Measurements from ENCODE around the gene GPR149.
"Not testable (repeated sequence)": the region's sequence is repeated elsewhere in the genome, so short reads cannot be mapped to it uniquely, and the experiment has no call there.

GPR149 gene, protein sequence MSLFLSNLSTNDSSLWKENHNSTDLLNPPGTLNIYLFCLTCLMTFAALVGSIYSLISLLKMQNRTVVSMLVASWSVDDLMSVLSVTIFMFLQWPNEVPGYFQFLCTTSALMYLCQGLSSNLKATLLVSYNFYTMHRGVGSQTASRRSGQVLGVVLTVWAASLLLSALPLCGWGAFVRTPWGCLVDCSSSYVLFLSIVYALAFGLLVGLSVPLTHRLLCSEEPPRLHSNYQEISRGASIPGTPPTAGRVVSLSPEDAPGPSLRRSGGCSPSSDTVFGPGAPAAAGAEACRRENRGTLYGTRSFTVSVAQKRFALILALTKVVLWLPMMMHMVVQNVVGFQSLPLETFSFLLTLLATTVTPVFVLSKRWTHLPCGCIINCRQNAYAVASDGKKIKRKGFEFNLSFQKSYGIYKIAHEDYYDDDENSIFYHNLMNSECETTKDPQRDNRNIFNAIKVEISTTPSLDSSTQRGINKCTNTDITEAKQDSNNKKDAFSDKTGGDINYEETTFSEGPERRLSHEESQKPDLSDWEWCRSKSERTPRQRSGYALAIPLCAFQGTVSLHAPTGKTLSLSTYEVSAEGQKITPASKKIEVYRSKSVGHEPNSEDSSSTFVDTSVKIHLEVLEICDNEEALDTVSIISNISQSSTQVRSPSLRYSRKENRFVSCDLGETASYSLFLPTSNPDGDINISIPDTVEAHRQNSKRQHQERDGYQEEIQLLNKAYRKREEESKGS

DNA sequence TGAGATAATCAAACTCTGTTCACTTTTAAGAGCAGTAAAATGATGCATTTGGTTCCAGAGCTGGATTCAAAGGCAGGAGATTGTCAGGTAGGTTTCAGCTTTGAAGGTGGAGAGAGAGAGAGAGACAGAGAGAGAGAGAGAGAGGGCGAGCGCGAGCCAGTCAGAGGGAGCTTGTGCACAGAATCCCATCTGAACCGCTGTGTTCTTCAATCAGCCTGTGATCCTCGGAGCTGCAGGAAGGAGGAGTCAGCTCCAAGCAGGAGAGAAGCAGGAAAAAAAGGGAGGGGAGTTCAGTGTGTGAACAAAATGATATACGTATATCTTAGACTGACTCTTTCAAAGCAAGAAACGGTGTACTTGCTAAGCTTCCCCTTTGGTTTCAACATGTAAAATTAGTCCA is at the start of gene GPR149:
Gene GPR149, minus strand, starts transcription at position 177 of the 400 bp plus-strand sequence. CDS start 575 bp downstream, outside the sequence.
- in situ Hi-C loops (cut with MboI; ENCODE audit: low sequenced_read_pairs) = no loop called here

DNA sequence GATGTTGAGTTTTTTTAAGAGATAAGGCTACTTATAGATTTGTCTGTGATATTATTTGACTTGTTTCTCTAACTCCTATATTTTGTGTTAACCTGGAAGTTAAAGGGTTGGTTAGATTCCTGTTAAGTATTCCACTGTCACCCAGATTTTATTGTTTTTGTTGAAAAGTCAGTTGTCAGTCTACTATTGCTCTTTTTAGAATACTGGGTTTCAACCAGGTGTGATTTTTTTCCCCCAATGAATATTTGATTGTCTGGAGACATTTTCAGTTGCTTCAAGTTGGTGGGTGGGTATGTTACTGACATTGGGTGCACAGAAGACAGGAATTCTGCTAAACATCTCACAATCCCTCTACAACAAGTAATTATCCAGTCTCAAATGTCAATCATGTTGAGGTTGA is 43.8 kb upstream of the GPR149 start:
- in situ Hi-C loops (cut with MboI; ENCODE audit: low sequenced_read_pairs) = no loop called here

DNA sequence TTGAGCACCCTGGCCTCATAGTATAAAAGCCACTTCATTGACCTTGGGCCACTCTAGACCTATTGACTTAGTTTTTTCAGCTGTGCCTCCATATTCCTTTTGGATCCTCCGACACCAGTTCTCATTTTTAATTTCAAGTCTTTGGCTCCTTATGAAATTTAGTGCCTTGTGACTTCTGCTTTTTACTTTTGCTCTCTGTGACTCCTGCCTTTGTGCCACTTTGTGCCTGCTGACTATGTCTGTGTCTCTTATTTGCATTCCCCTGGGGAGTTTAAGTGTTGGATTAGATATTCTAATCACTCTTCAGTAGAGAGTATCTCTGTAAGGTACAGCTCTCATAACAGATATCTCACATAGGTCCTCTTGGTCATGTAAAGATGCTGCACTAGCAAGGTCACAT is 39.6 kb upstream of the GPR149 start:
- in situ Hi-C loops (cut with MboI; ENCODE audit: low sequenced_read_pairs) = no loop called here

DNA sequence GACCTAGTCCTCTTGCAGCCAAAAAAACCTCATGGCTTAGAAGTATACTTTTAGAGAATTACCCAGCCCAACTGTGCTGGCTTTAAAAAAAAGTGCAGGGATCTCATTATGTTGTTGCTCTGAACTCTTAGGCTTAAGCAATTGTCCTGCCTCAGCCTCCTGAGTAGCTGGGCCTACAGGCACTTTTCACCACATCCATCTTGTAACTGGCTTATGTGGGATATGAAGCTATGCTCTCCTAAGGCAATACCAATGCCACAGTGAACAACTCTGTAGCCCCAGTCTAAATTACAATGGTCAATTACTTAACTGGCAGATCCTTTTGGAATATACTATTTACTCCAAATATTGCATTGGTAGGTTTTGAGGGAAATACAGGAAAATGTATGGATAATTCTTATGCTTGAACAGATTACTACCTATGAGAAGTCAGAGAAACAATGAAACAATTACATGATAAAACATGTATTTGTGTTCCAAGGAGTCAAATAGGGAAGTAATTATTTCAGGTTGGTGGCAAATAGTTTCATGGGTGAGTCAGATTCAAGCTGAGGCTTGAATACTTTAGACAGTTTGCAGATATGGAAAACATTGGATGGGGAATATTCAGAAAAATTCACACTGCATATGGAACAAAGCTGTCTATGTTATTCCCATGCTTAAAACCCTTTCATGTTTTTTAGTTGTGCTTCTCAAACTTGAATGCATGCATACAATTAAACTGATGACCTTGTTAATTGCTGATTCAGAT is 34.6 kb upstream of the GPR149 start:
- in situ Hi-C loops (cut with MboI; ENCODE audit: low sequenced_read_pairs) = no loop called here

DNA sequence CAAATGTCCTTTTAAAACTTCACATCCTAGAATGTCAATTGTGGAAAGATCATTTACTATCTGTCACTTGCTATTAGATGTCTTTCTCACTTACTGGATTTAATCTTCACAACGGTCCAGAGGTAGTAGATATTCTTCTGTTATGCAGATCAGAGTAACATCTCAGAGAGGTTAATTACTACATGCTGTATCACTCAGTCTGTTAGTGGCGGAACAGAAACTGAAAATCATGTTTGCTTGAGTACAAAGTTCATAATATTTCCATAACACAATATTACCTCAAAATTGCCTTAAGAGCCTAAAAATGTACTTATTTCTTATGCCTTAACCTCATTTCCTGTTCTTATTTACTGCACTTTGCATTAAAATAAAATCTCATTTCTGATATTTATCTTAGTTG is 28.6 kb upstream of the GPR149 start:
- in situ Hi-C loops (cut with MboI; ENCODE audit: low sequenced_read_pairs) = no loop called here

DNA sequence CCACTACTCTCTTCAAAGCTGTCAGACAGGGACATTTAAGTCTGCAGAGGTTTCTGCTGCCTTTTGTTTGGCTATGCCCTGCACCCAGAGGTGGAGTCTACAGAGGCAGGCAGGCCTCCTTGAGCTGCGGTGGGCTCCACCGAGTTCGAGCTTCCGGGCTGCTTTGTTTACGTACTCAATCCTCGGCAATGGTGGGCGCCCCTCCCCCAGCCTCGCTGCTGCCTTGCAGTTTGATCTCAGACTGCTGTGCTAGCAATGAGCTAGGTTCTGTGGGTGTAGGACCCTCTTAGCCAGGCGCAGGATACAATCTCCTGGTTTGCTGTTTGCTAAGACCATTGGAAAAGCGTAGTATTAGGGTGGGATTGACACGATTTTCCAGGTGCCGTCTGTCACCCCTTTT is 9.1 kb upstream of the GPR149 start:
- in situ Hi-C loops (cut with MboI; ENCODE audit: low sequenced_read_pairs) = not testable (repeated sequence)

DNA sequence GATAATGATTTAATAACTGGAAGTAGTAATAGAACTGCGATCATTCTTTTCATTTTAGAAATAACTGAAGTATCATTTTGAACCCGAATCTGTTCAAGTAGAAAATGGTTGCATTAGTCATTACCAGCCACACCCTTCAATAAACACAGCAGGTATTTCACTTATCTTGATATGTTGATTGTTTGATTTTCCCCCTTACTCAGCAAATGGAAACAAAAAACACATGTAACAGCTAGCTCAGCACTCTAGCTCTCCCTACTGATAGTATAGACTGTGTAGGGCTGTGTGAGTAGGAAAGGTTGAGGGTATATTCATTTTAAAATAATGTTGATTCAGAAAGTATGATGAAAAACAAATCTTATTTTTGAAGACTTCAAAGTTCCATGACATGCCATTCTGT is 1.1 kb upstream of the GPR149 start:
- in situ Hi-C loops (cut with MboI; ENCODE audit: low sequenced_read_pairs) = no loop called here

DNA sequence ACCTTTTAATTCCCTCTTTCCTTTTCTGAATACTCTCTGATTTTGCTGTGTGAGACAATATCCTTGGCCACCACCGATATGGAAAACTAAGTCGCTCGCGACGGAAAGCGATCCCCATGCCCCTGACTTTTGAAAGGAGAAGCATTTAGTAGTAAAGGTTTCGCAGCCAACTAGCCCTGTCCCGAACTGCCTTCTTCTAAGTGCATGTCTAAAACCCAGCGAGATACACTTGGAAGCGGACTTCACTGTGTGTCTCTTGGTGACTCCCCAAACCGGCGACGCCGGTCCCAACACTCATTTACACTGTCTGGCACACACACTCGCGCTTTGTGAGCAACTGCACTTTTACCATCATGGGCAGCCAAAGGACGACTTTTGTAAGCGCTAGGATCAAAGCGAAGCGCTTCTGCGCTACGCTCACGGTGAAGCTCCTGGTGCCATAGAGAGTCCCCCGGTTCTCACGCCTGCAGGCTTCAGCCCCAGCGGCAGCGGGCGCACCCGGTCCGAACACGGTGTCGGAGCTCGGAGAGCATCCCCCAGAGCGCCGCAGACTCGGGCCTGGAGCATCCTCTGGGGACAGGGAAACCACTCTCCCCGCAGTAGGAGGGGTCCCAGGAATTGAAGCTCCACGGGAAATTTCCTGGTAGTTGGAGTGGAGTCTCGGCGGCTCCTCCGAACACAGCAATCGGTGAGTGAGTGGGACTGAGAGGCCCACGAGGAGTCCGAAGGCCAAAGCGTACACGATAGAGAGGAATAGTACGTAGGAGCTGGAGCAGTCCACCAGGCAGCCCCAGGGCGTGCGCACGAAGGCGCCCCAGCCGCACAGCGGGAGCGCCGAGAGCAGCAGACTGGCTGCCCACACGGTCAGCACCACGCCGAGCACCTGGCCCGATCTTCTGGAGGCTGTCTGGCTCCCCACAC is 1.4 kb downstream of the GPR149 start:
- in situ Hi-C loops (cut with MboI; ENCODE audit: low sequenced_read_pairs) = no loop called here

DNA sequence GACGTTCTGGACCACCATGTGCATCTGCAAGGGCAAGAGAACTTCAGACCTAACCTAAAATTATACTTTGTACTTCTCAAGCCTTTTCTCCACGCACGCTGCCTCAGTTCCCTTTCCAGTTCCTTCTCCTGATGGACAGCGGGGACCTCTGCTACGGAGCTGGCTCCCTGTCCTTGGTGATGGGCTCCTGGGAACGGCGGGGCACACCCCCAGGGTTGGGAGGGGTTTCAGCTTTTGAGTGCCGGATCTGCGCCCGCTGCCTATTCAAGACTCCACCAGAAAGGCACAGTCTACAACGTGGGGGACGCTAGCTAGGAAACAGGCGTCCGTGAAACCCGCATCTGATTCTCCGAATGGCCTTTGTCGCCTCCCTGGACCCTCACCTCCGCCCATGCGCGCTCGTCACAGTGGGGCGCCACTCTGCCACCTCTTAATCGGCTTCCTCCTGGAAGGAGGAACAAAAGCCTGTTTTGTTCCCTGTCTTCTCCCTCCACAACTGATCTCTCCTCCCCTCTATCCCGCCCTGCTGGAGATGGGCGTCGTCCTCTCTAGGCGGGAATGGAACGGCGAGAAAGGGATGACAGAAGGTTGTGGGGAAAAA is 2.2 kb downstream of the GPR149 start:
- in situ Hi-C loops (cut with MboI; ENCODE audit: low sequenced_read_pairs) = no loop called here

DNA sequence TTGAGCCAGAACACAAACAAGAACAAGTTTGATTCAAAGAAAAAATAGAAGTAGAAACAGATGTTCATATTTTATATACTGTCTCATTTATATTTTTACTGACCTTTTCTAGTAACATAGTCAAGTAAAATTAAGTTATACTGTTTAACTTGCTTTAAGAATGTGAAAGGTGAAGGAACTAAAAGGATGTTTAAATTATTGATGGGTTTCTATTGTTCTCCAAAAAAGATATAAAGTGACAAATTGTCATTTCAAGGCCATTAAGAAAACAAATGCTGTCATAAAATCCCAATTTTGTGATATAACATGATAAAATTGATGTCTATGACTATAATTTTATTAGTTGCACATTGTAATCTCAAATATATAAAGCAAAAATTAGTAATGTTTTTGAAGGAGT is 7.3 kb downstream of the GPR149 start:
- in situ Hi-C loops (cut with MboI; ENCODE audit: low sequenced_read_pairs) = no loop called here

DNA sequence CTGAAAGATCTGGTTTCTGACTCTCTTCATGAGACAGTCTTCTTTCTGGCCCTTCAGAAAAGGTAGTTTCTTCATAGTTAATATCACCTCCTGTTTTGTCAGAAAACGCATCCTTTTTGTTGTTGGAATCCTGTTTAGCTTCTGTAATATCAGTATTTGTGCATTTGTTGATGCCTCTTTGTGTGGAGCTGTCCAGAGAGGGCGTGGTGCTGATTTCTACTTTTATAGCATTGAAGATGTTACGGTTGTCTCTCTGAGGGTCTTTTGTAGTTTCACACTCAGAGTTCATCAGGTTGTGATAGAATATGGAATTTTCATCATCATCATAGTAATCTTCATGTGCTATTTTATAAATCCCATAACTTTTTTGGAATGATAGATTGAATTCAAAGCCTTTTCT is 8.9 kb downstream of the GPR149 start:
- in situ Hi-C loops (cut with MboI; ENCODE audit: low sequenced_read_pairs) = no loop called here

DNA sequence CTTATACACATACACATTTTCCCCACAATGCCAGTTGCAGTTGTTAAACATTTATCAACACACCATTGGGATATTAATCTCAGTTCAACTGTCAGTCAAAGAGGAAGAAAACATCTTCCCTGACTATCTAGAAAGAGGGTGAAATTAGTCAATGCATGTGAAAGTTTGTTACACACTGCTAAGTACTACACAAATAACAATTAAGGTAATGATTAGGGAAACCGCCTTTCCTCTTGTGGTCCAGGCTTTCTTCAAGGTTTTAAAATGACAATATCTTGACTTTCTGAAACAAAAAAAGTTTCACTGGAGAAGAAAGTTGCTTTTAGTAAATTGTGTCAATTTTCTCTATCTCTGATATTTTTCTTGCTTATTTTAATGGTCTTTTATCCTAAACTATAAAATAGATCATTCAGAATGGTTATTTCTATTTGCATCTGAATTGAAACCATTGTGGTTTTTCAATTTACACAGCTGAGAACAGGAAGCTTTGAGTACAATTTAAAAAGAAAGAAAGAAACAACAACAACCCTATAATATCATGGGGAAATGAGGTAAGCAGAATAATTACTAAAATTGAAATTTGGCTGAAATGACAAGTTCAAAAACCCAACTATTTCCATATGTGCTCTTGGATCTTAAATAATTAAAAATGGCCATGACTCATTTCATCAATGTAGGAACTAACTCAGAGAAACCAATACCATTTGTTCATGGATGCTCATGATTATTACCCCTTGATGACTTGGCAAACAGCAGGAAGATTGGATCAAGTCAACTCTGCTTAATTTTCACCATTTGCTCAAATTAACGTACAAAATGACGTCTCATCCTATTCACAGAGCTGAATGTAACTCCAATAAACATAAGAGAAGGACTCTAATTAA is 31.7 kb downstream of the GPR149 start:
- in situ Hi-C loops (cut with MboI; ENCODE audit: low sequenced_read_pairs) = no loop called here

DNA sequence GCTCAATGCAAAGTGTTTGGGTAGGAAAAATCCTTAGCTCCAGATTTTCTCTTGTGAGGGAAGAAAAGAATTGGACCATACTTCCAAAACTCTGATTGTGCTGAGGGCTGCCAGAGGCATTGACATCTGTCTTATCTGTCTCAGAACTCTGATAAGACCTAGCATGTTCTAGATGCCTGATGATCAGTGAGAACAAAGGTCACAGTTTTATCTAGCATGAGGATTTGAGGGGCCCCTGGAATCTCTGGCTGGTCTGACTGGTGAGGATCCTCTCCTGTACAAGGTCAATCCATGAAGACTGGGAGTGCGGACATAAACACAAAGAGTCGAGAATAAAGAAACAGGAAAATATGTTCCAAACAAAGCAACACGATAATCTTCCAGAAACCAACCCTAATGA is 40.1 kb downstream of the GPR149 start:
- in situ Hi-C loops (cut with MboI; ENCODE audit: low sequenced_read_pairs) = no loop called here

DNA sequence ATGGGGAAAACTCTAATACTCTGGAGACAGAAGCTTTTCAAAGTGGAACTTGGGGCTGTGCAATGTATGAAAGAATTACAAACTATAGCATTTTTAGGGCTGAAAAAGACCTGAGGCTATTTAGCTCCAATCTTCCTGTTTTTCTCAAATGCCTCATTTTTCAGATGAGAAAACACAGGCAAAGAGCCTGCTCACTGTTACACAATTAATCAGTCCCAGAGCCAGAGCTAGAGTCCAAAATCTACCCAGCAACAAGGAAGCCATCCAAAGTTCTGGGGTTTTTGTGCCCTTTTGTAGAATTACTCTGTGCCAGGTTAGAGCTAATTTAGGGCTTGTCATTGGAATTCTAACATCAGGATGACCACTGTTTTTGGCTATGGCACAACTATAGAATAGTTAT is 45.5 kb downstream of the GPR149 start:
- in situ Hi-C loops (cut with MboI; ENCODE audit: low sequenced_read_pairs) = no loop called here

DNA sequence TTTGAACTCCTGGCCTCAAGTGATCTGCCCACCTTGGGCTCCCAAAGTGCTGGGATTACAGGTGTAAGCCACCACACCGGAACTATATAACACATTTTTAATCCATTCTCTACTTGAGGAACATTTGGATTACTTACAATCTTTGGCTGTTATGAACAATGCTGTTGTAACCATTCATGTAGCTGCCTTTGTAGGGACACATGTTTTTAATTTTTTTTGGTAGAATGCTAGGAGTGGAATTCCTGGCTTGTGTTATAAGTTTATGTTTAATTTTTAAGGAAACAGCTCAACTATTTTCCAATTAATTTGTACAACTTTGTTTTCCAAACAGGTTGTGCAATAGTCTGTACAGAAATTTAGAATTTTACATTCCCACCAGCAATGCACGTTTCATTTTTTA is 51.7 kb downstream of the GPR149 start:
- in situ Hi-C loops (cut with MboI; ENCODE audit: low sequenced_read_pairs) = no loop called here

DNA sequence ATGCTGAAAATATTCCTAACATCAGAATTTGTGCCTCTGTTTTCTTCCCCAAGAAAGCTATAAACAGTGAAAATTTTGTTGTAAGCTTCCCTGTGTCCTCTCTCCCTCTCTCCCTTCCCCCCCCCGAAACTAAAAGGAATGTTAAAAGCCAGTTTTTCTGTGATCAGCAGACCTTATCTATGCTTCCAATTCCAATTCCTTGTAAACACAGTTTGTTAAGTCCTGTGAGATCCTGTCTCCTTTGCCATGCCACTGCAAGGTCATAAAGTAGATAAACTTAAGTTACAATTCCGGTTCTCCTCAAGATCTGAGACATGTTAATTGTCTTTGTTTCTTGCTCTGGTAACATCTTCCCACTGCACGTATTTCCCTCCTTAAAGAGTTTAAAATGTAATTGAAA is 62.8 kb downstream of the GPR149 start:
- in situ Hi-C loops (cut with MboI; ENCODE audit: low sequenced_read_pairs) = no loop called here

DNA sequence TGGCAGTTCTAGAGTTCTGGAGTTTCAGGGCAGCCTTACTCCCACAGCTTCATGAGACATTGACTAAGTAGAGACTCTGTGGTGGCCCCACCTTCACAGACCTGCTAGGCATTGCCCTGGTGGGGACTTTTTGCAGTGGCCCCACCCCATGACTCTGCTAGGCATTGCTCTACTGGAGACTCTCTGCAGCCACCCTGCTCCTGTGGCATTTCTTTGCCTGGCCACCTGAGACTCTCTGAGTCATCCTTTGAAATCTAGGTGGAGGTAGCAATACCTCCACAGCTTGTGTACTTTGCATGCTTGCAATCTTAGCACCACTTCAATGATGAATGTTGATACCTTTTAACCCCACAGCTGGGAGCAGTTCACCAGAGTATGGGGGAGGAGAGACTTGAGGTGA is 65.1 kb downstream of the GPR149 start:
- in situ Hi-C loops (cut with MboI; ENCODE audit: low sequenced_read_pairs) = no loop called here

DNA sequence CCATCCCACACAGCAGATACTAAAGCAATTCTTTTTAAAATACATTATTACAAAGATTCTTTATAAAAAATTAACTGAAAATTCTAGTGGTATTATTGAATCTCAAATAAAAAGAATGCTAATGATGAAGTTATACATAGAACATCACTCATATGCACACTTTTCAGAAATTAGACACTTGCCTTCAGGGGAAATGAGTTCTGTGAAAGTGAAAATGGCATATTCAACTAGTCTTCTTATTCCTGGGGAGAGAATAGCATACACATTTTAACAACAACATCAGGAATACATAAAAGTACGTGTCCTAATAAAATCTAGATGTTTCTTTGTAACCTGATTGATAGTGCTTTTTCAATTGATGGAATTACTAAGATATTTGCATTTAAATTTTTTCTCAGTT is 68.9 kb downstream of the GPR149 start:
- in situ Hi-C loops (cut with MboI; ENCODE audit: low sequenced_read_pairs) = no loop called here

DNA sequence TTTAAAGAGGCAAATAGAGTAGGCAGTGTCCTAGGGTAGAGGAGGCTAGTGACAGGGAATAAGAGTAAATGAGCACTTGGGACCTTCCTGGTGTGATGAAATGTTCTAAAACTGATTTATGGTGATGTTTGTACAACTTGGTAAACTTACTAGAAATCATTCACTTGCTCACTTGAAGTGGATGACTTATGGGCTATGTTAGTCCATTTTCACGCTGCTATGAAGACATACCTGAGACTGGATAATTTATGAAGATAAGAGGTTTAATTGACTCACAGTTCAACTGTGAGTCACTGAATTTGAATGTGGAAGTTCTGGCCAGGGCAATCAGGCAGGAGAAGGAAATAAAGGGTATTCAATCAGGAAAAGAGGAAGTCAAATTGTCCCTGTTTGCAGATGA is 74.0 kb downstream of the GPR149 start:
- in situ Hi-C loops (cut with MboI; ENCODE audit: low sequenced_read_pairs) = no loop called here
